OCI-LY7 (cell line): ENCODE measurements around the gene MIPEP.

Experiments
- CTCF ChIP-seq: fragments of 200-600 bp; sonication (generic); conservative IDR thresholded peaks from 2 replicates; pipeline ENCODE4 v1.5.1; 2014; ENCODE audit warnings: mild to moderate bottlenecking, antibody characterized with exemption, low read length, moderate library complexity, mixed read lengths
- EZH2phosphoT487 ChIP-seq: fragments of 200-600 bp; sonication (generic); IDR thresholded peaks from 2 replicates; pipeline ENCODE4 v1.6.1; 2018; ENCODE audit warnings: low read depth, borderline replicate concordance, mild to moderate bottlenecking, mixed run types, antibody characterized with exemption, low read length, moderate library complexity, mixed read lengths

GRCh38 chr13:23771956-23772355 lies 117.2 kb downstream of the MIPEP start:
- no peak for TF ChIP-seq CTCF
- TF ChIP-seq EZH2phosphoT487 = no peak
